VCaP (cell line): Measurements from ENCODE around the gene OTOG.

Experiments
- H3K27ac ChIP-seq: fragments of 450-650 bp; 2 replicates; pipeline ENCODE4 v1.5.1; 2017
- TF ChIP-seq, protein P1 (sequence below): fragments of 450-650 bp; conservative IDR thresholded peaks from 2 replicates; pipeline ENCODE4 v1.5.1; 2017; ENCODE audit warnings: mild to moderate bottlenecking, moderate library complexity

OTOG gene

DNA sequence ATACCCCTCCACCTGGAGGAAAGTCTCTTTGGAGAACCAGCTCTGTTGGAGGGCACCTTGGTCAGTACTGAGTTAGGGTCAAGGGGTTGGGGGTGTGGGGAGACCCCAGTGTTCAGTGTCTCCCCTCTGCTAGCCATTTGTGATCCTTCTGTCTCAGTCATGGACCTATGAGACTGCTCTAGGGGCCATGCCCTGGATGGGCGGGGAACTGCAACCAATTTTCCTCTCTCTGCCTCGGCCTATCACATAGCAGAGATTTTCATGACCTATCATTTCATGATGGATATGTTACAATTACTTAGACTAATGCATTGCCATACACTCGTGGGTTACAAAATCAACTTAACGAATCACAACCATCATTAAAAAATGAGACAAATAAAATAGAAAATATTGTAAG, 7.4 kb downstream of the OTOG start:
- H3K27ac ChIP-seq, result no peak overlapping the region
- TF ChIP-seq, protein P1, sequence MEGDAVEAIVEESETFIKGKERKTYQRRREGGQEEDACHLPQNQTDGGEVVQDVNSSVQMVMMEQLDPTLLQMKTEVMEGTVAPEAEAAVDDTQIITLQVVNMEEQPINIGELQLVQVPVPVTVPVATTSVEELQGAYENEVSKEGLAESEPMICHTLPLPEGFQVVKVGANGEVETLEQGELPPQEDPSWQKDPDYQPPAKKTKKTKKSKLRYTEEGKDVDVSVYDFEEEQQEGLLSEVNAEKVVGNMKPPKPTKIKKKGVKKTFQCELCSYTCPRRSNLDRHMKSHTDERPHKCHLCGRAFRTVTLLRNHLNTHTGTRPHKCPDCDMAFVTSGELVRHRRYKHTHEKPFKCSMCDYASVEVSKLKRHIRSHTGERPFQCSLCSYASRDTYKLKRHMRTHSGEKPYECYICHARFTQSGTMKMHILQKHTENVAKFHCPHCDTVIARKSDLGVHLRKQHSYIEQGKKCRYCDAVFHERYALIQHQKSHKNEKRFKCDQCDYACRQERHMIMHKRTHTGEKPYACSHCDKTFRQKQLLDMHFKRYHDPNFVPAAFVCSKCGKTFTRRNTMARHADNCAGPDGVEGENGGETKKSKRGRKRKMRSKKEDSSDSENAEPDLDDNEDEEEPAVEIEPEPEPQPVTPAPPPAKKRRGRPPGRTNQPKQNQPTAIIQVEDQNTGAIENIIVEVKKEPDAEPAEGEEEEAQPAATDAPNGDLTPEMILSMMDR, result no peak

DNA sequence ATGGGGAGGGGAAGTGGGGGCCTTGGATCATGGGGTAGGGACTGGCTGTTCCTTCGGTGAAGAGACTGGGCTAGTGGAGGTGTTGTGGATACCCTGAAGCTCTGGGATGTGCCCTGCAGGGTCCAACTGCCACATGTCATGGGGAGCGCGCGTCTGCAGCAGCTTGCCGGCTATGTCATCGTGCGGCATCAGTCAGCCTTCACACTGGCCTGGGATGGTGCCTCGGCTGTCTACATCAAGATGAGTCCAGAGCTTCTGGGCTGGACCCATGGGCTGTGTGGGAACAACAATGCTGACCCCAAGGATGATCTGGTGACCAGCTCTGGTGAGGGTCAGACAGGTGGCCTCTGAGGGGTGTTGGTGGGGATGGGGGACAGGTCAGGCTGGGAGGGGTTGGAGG, 9.9 kb downstream of the OTOG start:
- no peak overlapping the region for H3K27ac ChIP-seq
- TF ChIP-seq, protein P1, result no peak

DNA sequence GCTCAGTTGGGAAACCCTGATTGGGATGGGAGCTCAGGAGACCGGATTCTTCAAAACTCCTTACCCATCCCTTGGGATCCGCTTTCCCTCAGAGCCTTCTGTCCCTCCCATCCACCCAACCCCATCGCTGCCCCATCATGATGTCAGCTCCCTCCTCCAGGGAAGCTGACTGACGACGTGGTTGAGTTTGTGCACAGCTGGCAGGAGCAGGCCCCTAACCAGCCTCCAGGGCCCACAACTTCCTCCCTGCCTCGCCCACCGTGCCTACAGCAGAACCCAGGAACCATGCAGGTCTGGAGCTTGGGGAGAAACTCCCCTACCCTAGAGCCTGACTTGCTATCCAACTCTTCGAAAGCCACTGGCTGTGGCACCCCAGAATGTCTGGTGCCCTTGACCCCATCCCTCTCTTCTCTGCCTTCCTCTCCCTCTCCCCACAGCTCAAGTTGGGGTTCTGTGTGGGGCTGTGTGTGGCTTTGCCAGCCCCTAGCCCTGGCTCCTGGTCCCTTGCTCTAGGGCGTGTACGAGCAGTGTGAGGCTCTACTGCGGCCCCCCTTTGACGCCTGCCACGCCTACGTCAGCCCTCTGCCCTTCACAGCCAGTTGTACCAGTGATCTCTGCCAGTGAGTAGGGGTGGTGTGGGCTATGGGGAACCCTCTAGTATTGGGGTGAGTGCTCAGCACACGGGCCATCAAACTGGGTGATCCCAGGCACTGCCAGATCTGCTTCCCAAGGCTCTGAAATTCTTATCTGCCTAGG, 11.1 kb downstream of the OTOG start:
- H3K27ac ChIP-seq, result no peak overlapping the region
- TF ChIP-seq, protein P1, result no peak

DNA sequence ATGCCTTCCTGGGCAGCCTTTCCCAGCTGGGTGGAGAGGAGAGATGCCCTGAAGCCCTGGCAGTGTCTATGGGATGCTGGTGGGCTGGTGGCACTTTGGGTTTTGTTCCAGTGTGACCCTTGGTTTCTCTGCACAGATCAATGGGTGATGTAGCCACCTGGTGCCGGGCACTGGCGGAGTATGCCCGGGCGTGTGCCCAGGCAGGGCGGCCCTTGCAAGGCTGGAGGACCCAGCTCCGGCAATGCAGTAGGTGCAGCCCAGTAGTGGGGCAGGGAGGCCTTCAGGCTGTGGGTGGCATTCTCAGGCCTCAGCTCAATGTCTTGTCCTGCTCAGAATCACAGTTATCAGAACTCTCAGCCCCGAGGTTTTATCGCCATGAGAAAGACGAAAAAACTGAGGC, 11.9 kb downstream of the OTOG start:
- no peak overlapping the region for H3K27ac ChIP-seq
- TF ChIP-seq, protein P1, result no peak

DNA sequence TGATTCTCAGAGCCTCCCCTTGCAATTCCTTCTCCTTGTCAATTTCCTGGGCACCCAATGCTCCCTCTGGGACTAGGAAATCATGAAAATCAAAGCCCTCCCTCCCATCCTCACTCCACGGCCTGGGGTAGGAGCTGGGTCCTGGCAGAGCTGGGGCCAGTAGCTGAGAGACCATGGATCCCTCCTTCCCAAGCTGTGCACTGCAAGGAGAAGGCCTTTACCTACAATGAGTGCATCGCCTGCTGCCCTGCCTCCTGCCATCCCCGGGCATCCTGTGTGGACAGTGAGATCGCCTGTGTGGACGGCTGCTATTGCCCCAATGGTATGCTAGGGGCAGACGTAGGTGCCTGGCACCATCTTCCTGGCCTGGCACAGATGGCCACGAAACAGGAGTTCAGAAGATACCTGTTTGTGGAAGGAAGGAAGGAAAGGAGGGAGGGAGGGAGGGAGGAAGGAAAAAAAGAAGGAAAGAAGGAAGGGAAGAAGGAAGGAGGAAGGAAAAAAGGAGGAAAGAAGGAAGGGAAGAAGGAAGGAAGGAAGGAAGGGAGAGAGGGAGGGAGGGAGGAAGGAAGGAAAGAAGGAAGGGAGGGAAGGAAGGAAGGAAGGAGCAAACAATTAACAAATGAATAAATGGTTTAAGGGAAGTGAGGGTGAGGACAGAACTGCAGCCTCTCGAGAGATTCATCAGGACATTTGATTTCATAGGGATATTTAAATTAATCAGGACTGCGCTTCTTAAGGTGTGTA, 12.5 kb downstream of the OTOG start:
- H3K27ac ChIP-seq, result no peak overlapping the region
- TF ChIP-seq, protein P1, result no peak

DNA sequence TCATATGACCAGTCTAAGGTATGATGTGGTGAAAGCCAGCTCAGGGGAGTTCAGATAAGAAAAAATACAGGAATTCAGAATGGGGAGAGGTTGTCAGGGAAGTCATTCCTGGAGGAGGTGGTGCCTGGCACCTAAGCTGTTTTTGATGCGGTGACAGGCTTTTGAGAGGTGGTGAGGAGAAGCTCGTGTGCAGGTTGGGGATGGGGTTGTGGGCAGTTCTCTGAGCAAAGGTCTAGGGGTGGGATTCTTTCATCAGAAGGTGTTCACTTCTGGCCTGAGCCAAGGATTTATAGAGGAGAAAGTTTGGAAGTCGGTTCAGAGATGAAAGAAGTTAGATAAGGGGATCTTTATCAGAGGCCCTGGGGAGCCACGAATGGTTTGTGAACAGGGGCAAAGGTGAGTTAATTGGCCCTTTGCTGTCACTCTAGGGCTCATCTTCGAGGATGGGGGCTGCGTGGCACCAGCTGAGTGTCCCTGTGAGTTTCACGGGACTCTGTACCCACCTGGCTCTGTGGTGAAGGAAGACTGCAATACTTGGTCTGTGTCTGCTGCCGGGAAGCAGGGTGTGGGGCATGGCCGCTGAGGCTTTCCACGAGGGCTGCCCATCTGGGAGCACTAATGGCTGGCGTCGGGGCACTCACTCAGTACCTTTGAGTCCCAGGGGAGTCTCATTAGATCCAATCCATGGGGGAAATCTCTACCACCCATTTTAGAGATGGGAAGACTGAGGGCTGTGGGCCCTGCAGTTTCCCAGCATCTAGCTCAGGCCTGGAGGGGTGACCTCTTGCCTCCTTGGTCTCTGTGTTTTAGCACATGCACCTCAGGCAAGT, 13.4 kb downstream of the OTOG start:
- H3K27ac ChIP-seq, result no peak overlapping the region
- TF ChIP-seq, protein P1, result no peak

DNA sequence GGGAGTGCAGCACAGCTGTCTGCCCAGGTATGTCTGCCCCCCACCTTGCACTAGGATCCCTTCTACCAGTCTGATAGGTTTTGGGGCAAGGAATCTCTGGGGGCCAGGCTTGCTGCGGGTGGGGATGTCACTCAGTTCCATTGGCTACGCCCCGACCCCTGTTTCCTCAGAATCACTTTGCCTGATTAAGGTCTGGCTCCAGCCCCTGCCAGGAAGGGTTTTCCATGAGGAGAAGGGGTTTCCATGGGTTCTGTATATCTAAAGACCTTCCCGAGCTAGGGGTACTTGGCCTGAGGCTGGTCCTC, 14.0 kb downstream of the OTOG start:
- TF ChIP-seq, protein P1, result no peak
- no peak overlapping the region for H3K27ac ChIP-seq
